Colonic mucosa (tissue), 4 donors: Measurements from ENCODE around the gene CADM1. TPM values are rescaled to one million over a fixed set of nuclear protein-coding genes. Genes with fewer than 3 reads are reported as not detected.
A peak's percentile ranks its signal among the peaks of the same experiment; 100 is the strongest.

ENCODE experiments used
- DNase-seq: peaks from one replicate; pipeline ENCODE4 v3.0.0-alpha.2; 2020
- H3K27ac ChIP-seq: fragments of 200-600 bp; one replicate; pipeline ENCODE4 v1.8.0; 2021
- H3K27me3 ChIP-seq: fragments of 200-600 bp; one replicate; pipeline ENCODE4 v1.8.0; 2021
- H3K36me3 ChIP-seq: fragments of 200-600 bp; one replicate; pipeline ENCODE4 v1.8.0; 2021
- H3K4me1 ChIP-seq: fragments of 200-600 bp; one replicate; pipeline ENCODE4 v1.8.0; 2021; ENCODE audit warnings: mild to moderate bottlenecking
- H3K4me3 ChIP-seq: fragments of 200-600 bp; one replicate; pipeline ENCODE4 v1.8.0; 2021
- H3K9ac ChIP-seq, 2 donors: one replicate each; pipeline ENCODE4 v1.7.0; 2013; ENCODE audit warnings: control low read depth in 2 of 2, low read depth in 2 of 2, low read length in 2 of 2
- H3K9me3 ChIP-seq: fragments of 200-600 bp; one replicate; pipeline ENCODE4 v1.8.0; 2021
- intact Hi-C: fragments of 100-400 bp; cut with DNase I; formaldehyde crosslinking; loops from one replicate; pipeline ENCODE4 v1.14.1; 2022
- total RNA-seq, 2 donors: library from RNA; stranded (reverse); fragmentation: NEBNext Ultra II Directional in 1 of 2; extraction: Animal tissue kit (Norgen Biotek cat#: 25700) in 1 of 2; gene quantifications; one replicate each; pipeline ENCODE4 v1.2.1, GENCODE V29; 2021
- TF ChIP-seq, protein P1 (sequence below): fragments of 200-600 bp; IDR thresholded peaks from one replicate; pipeline ENCODE4 v1.8.0; 2022; ENCODE audit warnings: antibody characterized with exemption, mild to moderate bottlenecking
- donor health status: healthy.
- donor health status: DM: no; HTN: no; CAD: no.
- donor health status: DM: no; HTN: no; CAD: no.

The CADM1 gene
- total RNA-seq, 2 donors from 2014 or later, result 5.2 to 6.4 TPM

GRCh38 chr11:115548878-115549528 lies 44.8 kb upstream of the CADM1 start:
- peak; percentile 30 for DNase-seq
- no peaks in the 10 kb centered on the region for H3K4me1 ChIP-seq
- intact Hi-C loops, result no loop called here
- no peaks in the 10 kb centered on the region for H3K36me3 ChIP-seq
- H3K27ac ChIP-seq, result no peak overlapping the region
- H3K27me3 ChIP-seq, result no peaks in the 10 kb centered on the region
- H3K4me3 ChIP-seq, result no peak overlapping the region
- TF ChIP-seq, protein P1, sequence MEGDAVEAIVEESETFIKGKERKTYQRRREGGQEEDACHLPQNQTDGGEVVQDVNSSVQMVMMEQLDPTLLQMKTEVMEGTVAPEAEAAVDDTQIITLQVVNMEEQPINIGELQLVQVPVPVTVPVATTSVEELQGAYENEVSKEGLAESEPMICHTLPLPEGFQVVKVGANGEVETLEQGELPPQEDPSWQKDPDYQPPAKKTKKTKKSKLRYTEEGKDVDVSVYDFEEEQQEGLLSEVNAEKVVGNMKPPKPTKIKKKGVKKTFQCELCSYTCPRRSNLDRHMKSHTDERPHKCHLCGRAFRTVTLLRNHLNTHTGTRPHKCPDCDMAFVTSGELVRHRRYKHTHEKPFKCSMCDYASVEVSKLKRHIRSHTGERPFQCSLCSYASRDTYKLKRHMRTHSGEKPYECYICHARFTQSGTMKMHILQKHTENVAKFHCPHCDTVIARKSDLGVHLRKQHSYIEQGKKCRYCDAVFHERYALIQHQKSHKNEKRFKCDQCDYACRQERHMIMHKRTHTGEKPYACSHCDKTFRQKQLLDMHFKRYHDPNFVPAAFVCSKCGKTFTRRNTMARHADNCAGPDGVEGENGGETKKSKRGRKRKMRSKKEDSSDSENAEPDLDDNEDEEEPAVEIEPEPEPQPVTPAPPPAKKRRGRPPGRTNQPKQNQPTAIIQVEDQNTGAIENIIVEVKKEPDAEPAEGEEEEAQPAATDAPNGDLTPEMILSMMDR, result no peak
- H3K9me3 ChIP-seq, result no peaks in the 10 kb centered on the region
- no peak overlapping the region for H3K9ac ChIP-seq

DNA sequence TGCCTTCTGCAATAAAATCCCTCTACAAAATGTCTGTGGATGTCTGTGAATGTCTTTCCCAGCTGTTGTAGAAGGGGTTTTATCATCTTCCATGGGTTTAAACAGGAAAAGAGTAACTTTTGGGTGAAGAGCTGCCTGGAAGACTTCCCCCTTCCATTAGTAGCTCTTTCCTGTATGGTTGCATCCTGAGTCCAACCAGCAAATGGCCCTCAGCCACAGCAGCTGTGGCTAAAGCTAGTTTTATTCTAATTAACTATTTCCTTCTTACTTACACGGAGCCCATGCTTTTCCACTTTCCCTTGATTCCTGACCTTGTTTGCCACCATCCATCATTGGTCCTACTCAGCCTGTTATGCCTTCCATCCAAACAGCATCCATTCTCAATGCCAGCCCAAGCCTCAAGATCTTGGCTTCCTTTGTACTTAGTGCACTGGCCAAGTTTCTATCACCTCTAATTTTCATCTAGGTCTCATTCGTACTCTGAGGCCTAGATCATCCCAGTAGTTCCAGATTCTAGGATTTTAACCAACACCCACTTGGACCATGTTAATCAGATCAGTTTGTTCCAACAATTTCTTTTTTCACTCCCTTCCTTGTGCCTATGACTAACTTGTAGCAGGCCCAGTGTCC lies 41.5 kb upstream of the CADM1 start:
- DNase-seq, result no peak
- Histone ChIP-seq H3K9ac (no peak overlapping the region), H3K4me1 (no peaks in the 10 kb centered on the region), H3K9me3 (no peaks in the 10 kb centered on the region), H3K27me3 (no peaks in the 10 kb centered on the region), H3K27ac (no peak overlapping the region), H3K4me3 (no peak overlapping the region), H3K36me3 (no peaks in the 10 kb centered on the region)
- TF ChIP-seq, protein P1, result no peak
- intact Hi-C loops, result no loop called here

- Histone ChIP-seq H3K4me1 (no peaks in the 10 kb centered on the region), H3K4me3 (no peak overlapping the region), H3K9me3 (no peaks in the 10 kb centered on the region), H3K36me3 (no peaks in the 10 kb centered on the region), H3K27me3 (no peaks in the 10 kb centered on the region), H3K27ac (no peak overlapping the region), H3K9ac (no peak overlapping the region)
- TF ChIP-seq, protein P1, result no peak
- intact Hi-C loops, result no loop called here
- DNase-seq, result no peak
These were observed 40.3 kb upstream of the CADM1 start for GRCh38 chr11:115544422-115544948.

DNA sequence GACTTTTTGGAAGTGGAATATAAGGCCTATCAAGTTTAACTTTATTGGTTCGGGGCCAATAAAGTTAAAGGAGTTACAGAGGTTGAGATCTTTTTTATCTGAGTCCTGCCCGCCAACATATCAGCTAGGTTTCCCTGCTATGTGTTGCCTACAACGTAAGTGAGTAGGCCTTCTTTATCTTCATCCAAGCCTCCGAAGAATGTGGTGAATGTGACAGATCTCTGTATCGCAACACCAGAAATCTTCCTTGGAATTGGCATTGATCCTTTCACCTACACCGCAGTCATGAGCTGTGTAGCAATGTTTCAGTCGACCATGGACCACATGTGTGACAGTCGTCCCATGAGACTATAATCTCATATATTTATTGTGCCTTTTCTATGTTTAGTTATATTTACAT lies 37.3 kb upstream of the CADM1 start:
- DNase-seq, result no peak
- H3K4me3 ChIP-seq, result no peak overlapping the region
- no peaks in the 10 kb centered on the region for H3K27me3 ChIP-seq
- no peak overlapping the region for H3K9ac ChIP-seq
- TF ChIP-seq, protein P1, result no peak
- H3K36me3 ChIP-seq, result no peaks in the 10 kb centered on the region
- no peaks in the 10 kb centered on the region for H3K9me3 ChIP-seq
- no peak overlapping the region for H3K27ac ChIP-seq
- H3K4me1 ChIP-seq, result no peaks in the 10 kb centered on the region
- intact Hi-C loops, result no loop called here

- H3K27me3 ChIP-seq, result no peaks in the 10 kb centered on the region
- H3K36me3 ChIP-seq, result no peaks in the 10 kb centered on the region
- intact Hi-C loops, result no loop called here
- H3K9me3 ChIP-seq, result no peaks in the 10 kb centered on the region
- H3K9ac ChIP-seq, result no peak overlapping the region
- TF ChIP-seq, protein P1, result no peak
- no peak for DNase-seq
- no peaks in the 10 kb centered on the region for H3K4me1 ChIP-seq
- H3K4me3 ChIP-seq, result no peak overlapping the region
- no peak overlapping the region for H3K27ac ChIP-seq
These were observed 35.6 kb upstream of the CADM1 start for GRCh38 chr11:115539844-115540243.
